HG02938 (cell line): Measurements from ENCODE around the gene CBFA2T2.
A peak's percentile ranks its signal among the peaks of the same experiment; 100 is the strongest.
"Not testable (repeated sequence)": the region's sequence is repeated elsewhere in the genome, so short reads cannot be mapped to it uniquely, and the experiment has no call there.

ENCODE experiments used
- ATAC-seq: cut with Tn5 transposase; IDR thresholded peaks from one replicate; pipeline ENCODE4 v1.9.1; 2021; ENCODE audit warnings: mild to moderate bottlenecking, moderate library complexity; ENCODE audit not compliant: unreplicated experiment

The CBFA2T2 gene

GRCh38 chr20:33541074-33541473 lies 51.2 kb downstream of the CBFA2T2 start:
- no peak for ATAC-seq

GRCh38 chr20:33541797-33542196 lies 51.9 kb downstream of the CBFA2T2 start:
- ATAC-seq, result no peak

- no peak for ATAC-seq
These were observed 55.9 kb downstream of the CBFA2T2 start for GRCh38 chr20:33545763-33546162.

GRCh38 chr20:33549229-33549999 lies 59.5 kb downstream of the CBFA2T2 start:
- ATAC-seq, result no peak

- ATAC-seq, result no peak
These were observed 61.9 kb downstream of the CBFA2T2 start for GRCh38 chr20:33551778-33552177.

GRCh38 chr20:33552519-33552918 lies 62.6 kb downstream of the CBFA2T2 start:
- no peak for ATAC-seq

GRCh38 chr20:33553516-33553915 lies 63.6 kb downstream of the CBFA2T2 start:
- ATAC-seq, result no peak

GRCh38 chr20:33554914-33555420 lies 65.1 kb downstream of the CBFA2T2 start:
- peak; percentile 93 for ATAC-seq

- no peak for ATAC-seq
These were observed 65.9 kb downstream of the CBFA2T2 start for GRCh38 chr20:33555755-33556154.

GRCh38 chr20:33556246-33556645 lies 66.3 kb downstream of the CBFA2T2 start:
- no peak for ATAC-seq

- no peak for ATAC-seq
These were observed 68.7 kb downstream of the CBFA2T2 start for GRCh38 chr20:33558348-33559144.

- ATAC-seq, result no peak
These were observed 69.3 kb downstream of the CBFA2T2 start for GRCh38 chr20:33559212-33559611.

GRCh38 chr20:33560026-33560425 lies 70.1 kb downstream of the CBFA2T2 start:
- ATAC-seq, result no peak

GRCh38 chr20:33561053-33561452 lies 71.2 kb downstream of the CBFA2T2 start:
- ATAC-seq, result not testable (repeated sequence)

- ATAC-seq, result no peak
These were observed 72.1 kb downstream of the CBFA2T2 start for GRCh38 chr20:33561692-33562601.

GRCh38 chr20:33563788-33564187 lies 73.9 kb downstream of the CBFA2T2 start:
- no peak for ATAC-seq

- no peak for ATAC-seq
These were observed 77.1 kb downstream of the CBFA2T2 start for GRCh38 chr20:33566781-33567603.

- ATAC-seq, result no peak
These were observed 78.1 kb downstream of the CBFA2T2 start for GRCh38 chr20:33567949-33568348.

GRCh38 chr20:33568378-33568777 lies 78.5 kb downstream of the CBFA2T2 start:
- ATAC-seq, result no peak
